Measurements from ENCODE around the gene CPED1.
"Not testable (repeated sequence)": the region's sequence is repeated elsewhere in the genome, so short reads cannot be mapped to it uniquely, and the experiment has no call there.

Gene CPED1

GRCh38 chr7:120997882-120998474, 9.5 kb downstream of the CPED1 start:
- DNase-seq: no peak

- no peak for DNase-seq
Measured at GRCh38 chr7:120998520-120998919, 10.0 kb downstream of the CPED1 start.

DNA sequence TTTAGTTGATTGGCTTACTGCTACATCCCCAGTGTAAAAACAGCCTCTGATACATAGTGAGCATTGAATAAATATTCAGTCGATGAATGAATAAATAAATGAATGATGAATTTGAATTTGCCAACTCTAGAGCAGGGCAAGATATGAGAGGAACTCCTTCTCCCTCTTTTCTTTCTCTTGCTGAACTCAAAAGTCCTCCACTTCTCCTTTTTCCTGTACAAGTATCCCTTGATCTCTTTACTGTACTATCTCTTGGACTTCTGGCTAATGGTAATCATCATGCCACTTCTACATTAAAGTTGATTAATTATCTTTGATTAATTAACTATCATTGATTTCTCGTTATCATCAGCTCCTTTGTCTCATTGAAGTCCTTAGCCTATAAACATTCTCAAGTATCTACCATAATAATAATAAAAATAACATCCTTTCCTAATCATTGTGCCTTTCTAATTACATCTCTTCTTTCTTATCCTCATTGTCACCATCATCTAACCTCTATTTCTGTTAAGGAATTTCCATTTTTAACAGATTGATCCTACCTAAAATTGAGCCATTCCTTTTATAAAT, 10.6 kb downstream of the CPED1 start:
- no peak for DNase-seq

GRCh38 chr7:121000081-121000983, 11.8 kb downstream of the CPED1 start:
- DNase-seq: no peak

DNA sequence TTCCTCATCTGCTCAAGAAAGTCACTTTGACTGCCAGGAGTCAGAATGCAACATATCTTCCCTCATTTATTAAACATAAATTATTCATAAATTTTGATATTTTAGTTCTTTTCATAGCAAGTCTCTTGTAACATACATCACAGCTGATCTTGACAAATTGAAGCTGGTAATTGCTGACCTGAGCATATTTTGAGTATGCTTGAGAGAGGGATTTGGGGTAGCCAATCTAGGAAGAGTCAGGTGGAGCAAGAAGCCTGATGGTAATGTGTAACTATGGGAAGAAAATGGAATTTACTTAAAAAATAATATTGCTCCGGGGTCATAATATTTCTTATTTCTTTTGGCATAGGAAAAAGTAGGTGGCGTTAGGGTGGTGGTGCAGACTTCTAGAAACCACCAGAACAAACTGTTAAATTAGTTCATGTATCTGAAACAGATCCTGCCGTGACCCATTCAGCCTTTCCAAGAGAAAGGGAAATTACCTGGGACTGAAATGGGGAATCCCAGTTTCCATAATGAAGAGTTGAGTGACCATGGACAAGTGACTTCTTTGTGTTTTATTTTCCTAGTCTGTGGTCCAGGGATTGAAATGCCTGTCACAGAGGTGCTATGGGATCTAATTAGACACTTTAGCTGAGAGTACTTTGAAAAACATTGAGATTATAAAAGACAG, 12.9 kb downstream of the CPED1 start:
- DNase-seq: no peak

- DNase-seq: no peak
Measured at GRCh38 chr7:121002048-121002756, 13.7 kb downstream of the CPED1 start.

DNA sequence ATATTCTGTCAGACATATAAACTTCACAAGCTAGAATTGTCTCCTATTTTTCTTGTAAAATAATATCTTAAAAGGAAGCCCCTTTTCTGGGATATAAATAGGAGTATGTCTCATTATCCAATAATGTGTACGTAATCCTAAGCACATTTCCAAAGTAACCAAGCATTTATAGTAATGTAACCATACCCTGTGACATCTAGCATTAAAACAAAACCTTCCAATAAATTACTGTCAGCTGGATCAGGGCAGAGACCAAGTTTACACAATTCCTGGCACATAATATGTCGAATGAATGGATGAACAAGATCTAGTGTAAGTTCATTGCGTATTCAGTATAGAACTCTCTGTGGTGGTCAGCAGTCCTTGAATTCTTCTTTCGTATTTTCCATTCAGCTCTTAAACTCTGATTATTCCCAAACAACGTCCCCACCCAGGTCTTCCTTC, 14.3 kb downstream of the CPED1 start:
- DNase-seq: no peak

GRCh38 chr7:121003986-121004685, 15.6 kb downstream of the CPED1 start:
- no peak for DNase-seq

DNA sequence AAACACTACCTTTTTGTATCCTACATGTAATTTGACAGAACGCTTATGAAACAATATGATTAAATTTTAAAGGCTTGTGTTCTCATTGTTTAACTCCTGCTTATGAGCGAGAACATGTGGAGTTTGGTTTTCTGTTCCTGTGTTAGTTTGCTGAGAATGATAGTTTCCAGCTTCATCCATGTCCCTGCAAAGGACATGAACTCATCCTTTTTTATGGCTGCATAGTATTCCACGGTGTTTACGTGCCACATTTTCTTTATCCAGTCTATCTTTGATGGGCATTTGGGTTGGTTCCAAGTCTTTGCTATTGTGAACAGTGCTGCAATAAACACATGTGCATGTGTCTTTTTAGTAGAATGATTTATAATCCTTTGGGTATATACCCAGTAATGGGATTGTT, 16.5 kb downstream of the CPED1 start:
- not testable (repeated sequence) for DNase-seq

DNA sequence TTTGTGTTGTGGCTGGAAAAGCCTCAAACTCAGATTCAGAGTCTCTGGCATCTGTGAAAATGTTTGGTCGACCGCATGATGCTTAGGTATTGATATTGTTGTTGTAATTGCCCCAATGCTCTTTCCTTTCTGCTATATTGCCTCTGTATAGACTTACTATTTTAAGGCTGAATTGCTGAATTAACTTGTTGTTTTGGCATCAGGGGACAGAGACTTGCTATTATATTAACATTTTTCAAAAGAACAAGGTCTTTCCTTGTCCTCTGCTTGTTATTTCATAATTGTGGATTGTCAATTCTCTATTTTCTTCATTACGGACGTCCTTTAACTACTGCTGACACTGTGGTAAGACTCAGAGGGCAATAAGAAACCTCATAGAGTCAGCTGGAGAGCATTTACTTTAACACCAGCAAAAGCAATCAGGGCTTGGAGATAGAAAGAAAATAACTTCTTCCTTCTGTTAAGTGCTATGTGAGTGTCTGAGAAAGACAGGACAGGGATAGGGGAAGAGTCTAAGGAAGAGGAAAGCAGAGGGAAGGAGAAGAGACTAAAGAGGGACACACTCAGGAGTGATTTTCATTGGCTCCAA, 17.6 kb downstream of the CPED1 start:
- DNase-seq: no peak

DNA sequence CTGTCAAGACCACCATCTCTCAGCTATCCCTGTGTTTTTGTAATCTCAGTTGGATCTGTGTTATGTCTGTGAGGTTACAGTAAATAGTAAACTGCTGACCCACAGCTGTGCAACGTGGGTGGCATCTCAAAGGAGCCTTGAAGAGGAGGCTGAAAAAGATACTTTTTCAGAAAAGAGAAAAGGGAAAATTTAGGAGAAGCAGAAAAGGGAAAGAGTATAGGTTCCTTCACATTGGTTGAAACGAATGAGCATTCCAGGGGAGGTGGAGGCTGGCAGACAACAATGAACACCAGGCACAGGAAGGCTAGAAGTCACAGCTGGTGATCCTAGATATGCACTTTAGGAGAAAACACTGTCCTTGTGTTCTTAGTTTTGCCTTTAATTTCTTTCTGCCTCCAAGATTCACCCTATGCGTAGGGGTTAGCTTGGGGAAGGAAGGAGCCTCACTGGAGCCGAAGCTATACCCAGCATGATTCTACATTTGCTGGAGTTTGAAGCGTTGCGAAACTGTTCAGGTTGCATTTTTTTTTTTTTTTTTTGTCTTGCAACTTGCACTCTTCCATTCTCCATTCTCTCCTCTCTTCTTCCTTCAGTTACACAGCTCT, 18.3 kb downstream of the CPED1 start:
- no peak for DNase-seq

GRCh38 chr7:121008816-121009215, 20.3 kb downstream of the CPED1 start:
- DNase-seq: no peak

- no peak for DNase-seq
Measured at GRCh38 chr7:121011401-121011800, 22.9 kb downstream of the CPED1 start.

DNA sequence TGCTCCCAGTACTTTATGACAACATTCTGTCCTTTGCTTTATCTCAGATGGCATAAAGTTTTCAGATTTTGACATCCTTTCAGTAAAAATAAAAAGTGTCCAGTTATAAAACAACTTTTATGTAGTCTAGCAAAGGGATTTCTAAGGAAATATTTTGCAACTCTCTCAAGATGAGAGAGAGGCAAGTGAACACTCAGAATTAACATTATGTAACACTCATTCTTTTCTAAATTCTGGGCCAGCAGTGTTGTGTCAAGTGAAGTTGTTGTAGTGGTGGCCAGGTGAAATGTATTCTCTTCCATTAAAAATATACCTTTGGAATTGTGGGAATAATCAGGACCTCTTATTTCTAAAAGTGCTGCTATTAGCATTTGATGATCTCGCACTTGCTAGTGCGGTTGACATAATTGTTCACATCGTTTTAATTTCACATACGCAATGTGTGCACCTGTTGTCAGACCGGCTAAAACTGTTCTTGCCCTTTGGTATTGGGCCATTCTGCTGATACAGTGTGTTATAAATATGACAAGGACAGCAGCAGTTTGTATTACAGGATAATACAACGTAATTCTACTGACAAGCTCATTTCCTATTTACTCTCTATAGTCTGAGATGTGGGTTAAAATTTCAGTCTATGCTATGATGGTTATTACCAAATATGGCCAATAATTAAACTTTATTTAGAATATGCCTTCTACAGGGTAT, 23.8 kb downstream of the CPED1 start:
- no peak for DNase-seq

DNA sequence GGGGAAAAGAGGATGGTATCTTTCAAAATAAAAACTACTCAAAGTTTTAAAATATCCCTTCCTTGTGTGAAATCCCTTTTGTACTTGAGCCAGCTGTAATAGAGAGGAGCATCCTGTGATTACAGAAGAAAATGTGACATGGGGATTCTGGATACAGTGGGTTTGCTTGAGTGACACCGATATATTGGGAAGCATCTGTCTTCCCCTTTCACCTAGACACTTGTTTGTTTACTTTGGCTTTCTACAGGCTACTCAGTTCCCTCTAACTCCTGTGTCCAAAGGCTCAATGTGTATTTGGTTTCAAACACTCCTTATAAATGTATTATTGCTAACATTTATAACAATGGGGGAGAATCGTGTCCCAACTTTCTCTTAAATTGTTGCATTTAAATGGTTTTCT, 24.4 kb downstream of the CPED1 start:
- DNase-seq: no peak

DNA sequence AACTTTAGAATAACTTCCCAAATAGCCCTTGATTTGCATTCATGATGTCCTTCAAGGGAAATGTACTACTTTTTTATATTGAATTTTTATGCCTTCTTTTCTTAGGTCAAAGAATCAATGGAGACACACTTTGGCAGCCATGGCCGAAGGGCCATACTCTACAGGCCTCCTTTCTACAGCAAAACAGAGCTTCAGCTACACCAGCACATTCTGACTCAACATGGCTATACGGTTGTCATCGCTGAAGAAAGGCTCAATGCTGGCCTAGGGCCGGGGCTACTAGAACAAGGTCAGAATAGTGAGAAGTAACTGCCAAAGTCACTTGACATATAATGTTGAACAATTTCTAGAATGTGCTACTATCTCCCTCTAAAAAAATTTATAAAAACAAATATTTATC, 27.0 kb downstream of the CPED1 start:
- no peak for DNase-seq

GRCh38 chr7:121016966-121017365, 28.5 kb downstream of the CPED1 start:
- no peak for DNase-seq

DNA sequence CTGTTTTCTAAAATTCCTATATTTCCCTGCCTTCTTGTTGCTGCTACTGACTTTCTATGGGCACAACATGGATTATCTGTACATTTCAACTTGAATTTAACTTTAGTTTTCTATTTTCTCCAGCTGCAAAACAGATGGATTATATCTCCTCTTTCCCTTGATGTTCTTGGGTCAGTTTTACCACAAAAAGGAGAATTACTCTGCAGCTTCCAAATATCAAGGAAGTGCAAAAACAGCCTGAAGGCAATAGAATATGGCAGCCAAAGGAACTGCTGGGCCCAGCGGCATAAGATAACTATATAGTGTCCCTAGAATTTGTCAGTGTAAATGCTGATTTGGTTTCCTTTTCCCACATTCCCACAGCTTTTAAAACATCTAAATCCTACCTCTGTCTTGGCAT, 29.1 kb downstream of the CPED1 start:
- no peak for DNase-seq

DNA sequence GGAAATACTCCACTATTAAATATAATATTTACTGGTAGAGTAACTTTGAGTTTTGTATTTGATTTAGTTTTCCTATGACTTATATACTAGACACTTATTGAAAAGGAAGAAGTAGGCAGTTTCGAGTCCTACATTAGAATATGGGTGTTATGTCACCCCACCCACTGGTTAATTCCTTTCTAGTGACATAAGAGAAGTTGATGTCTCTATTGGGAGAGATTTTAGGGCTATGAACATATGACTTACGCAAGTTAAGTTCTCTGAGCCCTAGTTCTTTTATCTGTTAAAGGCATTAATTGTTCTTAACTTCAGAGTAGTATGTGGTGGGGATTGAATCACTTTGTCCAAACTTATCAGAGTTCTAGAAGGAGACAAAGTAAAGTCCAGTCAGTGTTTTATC, 30.5 kb downstream of the CPED1 start:
- DNase-seq: no peak

GRCh38 chr7:121020249-121020988, 31.9 kb downstream of the CPED1 start:
- DNase-seq: no peak

Data from NCI-H187 treated with DMSO at 0.1 percent for 48 hours (cell line).